Activated CD4-positive, alpha-beta T cell treated with anti-CD3 and anti-CD28 coated beads, Interleukin-2, Interleukin-4, amounts not matched to agents 100 ng/mL and 50 ng/mL, durations not matched to agents 16 hours and 8 hours (primary cell): ENCODE data around the gene MS4A10.

Experiments used
- DNase-seq: peaks from one replicate; pipeline ENCODE4 v3.0.0-alpha.2; 2020; ENCODE audit warnings: low spot score

Gene MS4A10

GRCh38 chr11:60830478-60831142 lies 45.5 kb downstream of the MS4A10 start:
- no peak for DNase-seq

- DNase-seq = peak; percentile 81
Observed at GRCh38 chr11:60831143-60831500, 46.0 kb downstream of the MS4A10 start.

- DNase-seq = peak; percentile 27
Observed at GRCh38 chr11:60831501-60832079, 46.5 kb downstream of the MS4A10 start.

- no peak for DNase-seq
Observed at GRCh38 chr11:60834742-60835533, 49.8 kb downstream of the MS4A10 start.

- no peak for DNase-seq
Observed at GRCh38 chr11:60835534-60835846, 50.4 kb downstream of the MS4A10 start.

- DNase-seq = peak; percentile 24
Observed at GRCh38 chr11:60836866-60837515, 51.9 kb downstream of the MS4A10 start.

GRCh38 chr11:60838132-60838531 lies 53.0 kb downstream of the MS4A10 start:
- DNase-seq = no peak

GRCh38 chr11:60840470-60841430 lies 55.6 kb downstream of the MS4A10 start:
- DNase-seq = no peak

GRCh38 chr11:60841797-60842667 lies 56.9 kb downstream of the MS4A10 start, which contains the start of gene CCDC86:
Gene CCDC86, plus strand, starts transcription at chr11:60842113. Its CDS starts 12 bp downstream, at chr11:60842125.
- peak; percentile 98 for DNase-seq

GRCh38 chr11:60842668-60843600 lies 57.8 kb downstream of the MS4A10 start:
- no peak for DNase-seq

- DNase-seq = no peak
Observed at GRCh38 chr11:60844045-60844869, 59.1 kb downstream of the MS4A10 start.

GRCh38 chr11:60844870-60845221 lies 59.7 kb downstream of the MS4A10 start:
- DNase-seq = no peak

- no peak for DNase-seq
Observed at GRCh38 chr11:60845338-60845737, 60.2 kb downstream of the MS4A10 start.

- no peak for DNase-seq
Observed at GRCh38 chr11:60847281-60847680, 62.1 kb downstream of the MS4A10 start.

GRCh38 chr11:60847896-60848295 lies 62.8 kb downstream of the MS4A10 start:
- DNase-seq = no peak

- DNase-seq = no peak
Observed at GRCh38 chr11:60848714-60849151, 63.6 kb downstream of the MS4A10 start.

GRCh38 chr11:60849641-60850520 lies 64.7 kb downstream of the MS4A10 start:
- no peak for DNase-seq
